ENCODE data around the gene COX4I1. TPM values are rescaled to one million over a fixed set of nuclear protein-coding genes. Genes with fewer than 3 reads are reported as not detected.

The COX4I1 gene
- total and polyA plus RNA-seq, 2 experiments from 2014 or later, result 743 to 1,231 TPM

- no peaks in the 10 kb centered on the region for H3K27me3 ChIP-seq
- no peaks in the 10 kb centered on the region for H3K9me3 ChIP-seq (ENCODE audit: low read depth)
- DNase-seq (ENCODE audit: low read depth in 1 of 2, low spot score in 1 of 2), result no peak
- TF ChIP-seq CTCF (IDR thresholded peaks at IDR 0.05; ENCODE audit: low read depth, low read length), result no peak
- no peak overlapping the region for H3K27ac ChIP-seq
- no peak overlapping the region for H3K4me3 ChIP-seq
- H3K36me3 ChIP-seq, result no peaks in the 10 kb centered on the region
- H3K4me1 ChIP-seq (ENCODE audit: low read depth), result no peaks in the 10 kb centered on the region
These were observed 36.5 kb upstream of the COX4I1 start for GRCh38 chr16:85762970-85763369.

GRCh38 chr16:85763616-85764015, 35.9 kb upstream of the COX4I1 start:
- Histone ChIP-seq H3K36me3 (no peaks in the 10 kb centered on the region), H3K27ac (no peak overlapping the region), H3K4me1 (ENCODE audit: low read depth) (no peaks in the 10 kb centered on the region), H3K27me3 (no peaks in the 10 kb centered on the region), H3K4me3 (no peak overlapping the region), H3K9me3 (ENCODE audit: low read depth) (no peaks in the 10 kb centered on the region)
- DNase-seq (ENCODE audit: low read depth in 1 of 2, low spot score in 1 of 2), result no peak
- TF ChIP-seq CTCF (IDR thresholded peaks at IDR 0.05; ENCODE audit: low read depth, low read length), result no peak

GRCh38 chr16:85765211-85765610, 34.3 kb upstream of the COX4I1 start:
- TF ChIP-seq CTCF (IDR thresholded peaks at IDR 0.05; ENCODE audit: low read depth, low read length), result no peak
- no peaks in the 10 kb centered on the region for H3K27me3 ChIP-seq

GRCh38 chr16:85765767-85766166, 33.7 kb upstream of the COX4I1 start:
- TF ChIP-seq CTCF (IDR thresholded peaks at IDR 0.05; ENCODE audit: low read depth, low read length), result no peak
- no peaks in the 10 kb centered on the region for H3K4me1 ChIP-seq (ENCODE audit: low read depth)
- H3K4me3 ChIP-seq, result no peak overlapping the region
- no peaks in the 10 kb centered on the region for H3K27me3 ChIP-seq
- no peak overlapping the region for H3K27ac ChIP-seq
- no peaks in the 10 kb centered on the region for H3K9me3 ChIP-seq (ENCODE audit: low read depth)
- no peak for DNase-seq (ENCODE audit: low read depth in 1 of 2, low spot score in 1 of 2)
- no peaks in the 10 kb centered on the region for H3K36me3 ChIP-seq

More at GRCh38 chr16:85765211-85765610, 34.3 kb upstream of the COX4I1 start:
- Histone ChIP-seq H3K36me3 (no peaks in the 10 kb centered on the region), H3K9me3 (ENCODE audit: low read depth) (no peaks in the 10 kb centered on the region), H3K27ac (no peak overlapping the region), H3K4me3 (no peak overlapping the region), H3K4me1 (ENCODE audit: low read depth) (no peaks in the 10 kb centered on the region)
- no peak for DNase-seq (ENCODE audit: low read depth in 1 of 2, low spot score in 1 of 2)

- Histone ChIP-seq H3K27me3 (no peaks in the 10 kb centered on the region), H3K9me3 (ENCODE audit: low read depth) (no peaks in the 10 kb centered on the region), H3K36me3 (no peaks in the 10 kb centered on the region), H3K4me1 (ENCODE audit: low read depth) (no peaks in the 10 kb centered on the region), H3K4me3 (no peak overlapping the region), H3K27ac (no peak overlapping the region)
- no peak for TF ChIP-seq CTCF (IDR thresholded peaks at IDR 0.05; ENCODE audit: low read depth, low read length)
- peak in 1 of 2 donors; percentile 61 for DNase-seq (ENCODE audit: low read depth in 1 of 2, low spot score in 1 of 2)
These were observed 32.0 kb upstream of the COX4I1 start for GRCh38 chr16:85767531-85767930.

GRCh38 chr16:85768199-85768598, 31.3 kb upstream of the COX4I1 start:
- H3K4me1 ChIP-seq (ENCODE audit: low read depth), result no peaks in the 10 kb centered on the region
- TF ChIP-seq CTCF (IDR thresholded peaks at IDR 0.05; ENCODE audit: low read depth, low read length), result no peak
- no peaks in the 10 kb centered on the region for H3K9me3 ChIP-seq (ENCODE audit: low read depth)
- H3K27me3 ChIP-seq, result no peaks in the 10 kb centered on the region
- no peak overlapping the region for H3K27ac ChIP-seq
- no peaks in the 10 kb centered on the region for H3K36me3 ChIP-seq
- no peak overlapping the region for H3K4me3 ChIP-seq
- no peak for DNase-seq (ENCODE audit: low read depth in 1 of 2, low spot score in 1 of 2)
